Endometrial microvascular endothelial cells (primary cell): ENCODE results near the gene NAB1. TPM values are rescaled to one million over a fixed set of nuclear protein-coding genes. Genes with fewer than 3 reads are reported as not detected.
"Not testable (repeated sequence)": the region's sequence is repeated elsewhere in the genome, so short reads cannot be mapped to it uniquely, and the experiment has no call there.

ENCODE experiments used
- in situ Hi-C: cut with HindIII; loops from 2 replicates; pipeline ENCODE4 v1.10.0; 2017; ENCODE audit warnings: low sequenced_read_pairs, low pct_unique_long_range_greater_than_20kb; ENCODE audit errors: inconsistent ontology term
- total RNA-seq: library from RNA; depleted of rRNA; stranded (reverse); fragments of >200 nt; gene quantifications from one replicate; pipeline ENCODE4 v1.2.3, GENCODE V29; 2015; ENCODE audit errors: inconsistent ontology term

The NAB1 gene
- 9.6 TPM for total RNA-seq

- in situ Hi-C loops, result no loop called here
Measured at GRCh38 chr2:190649035-190649797, at the start of gene NAB1. Gene NAB1, plus strand, starts transcription at chr2:190649083. Its CDS starts 10,094 bp downstream, at chr2:190659177.

GRCh38 chr2:190599546-190600220, 49.2 kb upstream of the NAB1 start:
- in situ Hi-C loops, result no loop called here

- in situ Hi-C loops, result no loop called here
Measured at GRCh38 chr2:190600293-190601103, 48.4 kb upstream of the NAB1 start.

- in situ Hi-C loops, result no loop called here
Measured at GRCh38 chr2:190603374-190603773, 45.5 kb upstream of the NAB1 start.

- in situ Hi-C loops, result no loop called here
Measured at GRCh38 chr2:190607014-190607597, 41.8 kb upstream of the NAB1 start.

GRCh38 chr2:190607657-190608357, 41.1 kb upstream of the NAB1 start:
- in situ Hi-C loops, result no loop called here

GRCh38 chr2:190608863-190609262, 40.0 kb upstream of the NAB1 start:
- in situ Hi-C loops, result not testable (repeated sequence)

GRCh38 chr2:190609397-190609796, 39.5 kb upstream of the NAB1 start:
- in situ Hi-C loops, result not testable (repeated sequence)

- in situ Hi-C loops, result not testable (repeated sequence)
Measured at GRCh38 chr2:190610528-190610927, 38.4 kb upstream of the NAB1 start.

- in situ Hi-C loops, result no loop called here
Measured at GRCh38 chr2:190615555-190616200, 33.2 kb upstream of the NAB1 start.

GRCh38 chr2:190618030-190618429, 30.9 kb upstream of the NAB1 start:
- in situ Hi-C loops, result no loop called here

- in situ Hi-C loops, result no loop called here
Measured at GRCh38 chr2:190625691-190626090, 23.2 kb upstream of the NAB1 start.

- in situ Hi-C loops, result no loop called here
Measured at GRCh38 chr2:190626641-190627210, 22.2 kb upstream of the NAB1 start.

- in situ Hi-C loops, result no loop called here
Measured at GRCh38 chr2:190627448-190628412, 21.2 kb upstream of the NAB1 start.

GRCh38 chr2:190628591-190629319, 20.1 kb upstream of the NAB1 start:
- in situ Hi-C loops, result no loop called here

GRCh38 chr2:190634381-190634780, 14.5 kb upstream of the NAB1 start:
- in situ Hi-C loops, result no loop called here
